CD4-positive, alpha-beta T cell (primary cell): ENCODE data around the gene DES. TPM values are rescaled to one million over a fixed set of nuclear protein-coding genes. Genes with fewer than 3 reads are reported as not detected.
A peak's percentile ranks its signal among the peaks of the same experiment; 100 is the strongest.

Source experiments
- ATAC-seq: fragments of 200-7000 bp; cut with Tn5 transposase; one replicate; pipeline ENCODE4 v1.10.0; 2022; ENCODE audit warnings: mild to moderate bottlenecking; ENCODE audit not compliant: poor library complexity
- CTCF ChIA-PET: fragments of 350-600 bp; sonication (Branson Sonifier 250); formaldehyde crosslinking; loops from one replicate; lab custom pipeline; 2021; ENCODE audit warnings: antibody characterized with exemption, inconsistent platforms; lab: Charles Lee
- POLR2A ChIA-PET: fragments of 350-600 bp; sonication (Branson Sonifier 250); formaldehyde crosslinking; loops from one replicate; lab custom pipeline; 2021; ENCODE audit warnings: antibody characterized with exemption, inconsistent platforms; lab: Charles Lee
- DNase-seq, 14 experiments: peaks; one replicate each; pipeline ENCODE4 v3.0.0-alpha.2; 2013 to 2020; ENCODE audit warnings: mixed read lengths in 2 of 14
- H3K27ac ChIP-seq, 2 donors: one replicate each; pipeline versions ENCODE4 v1.5.1 to v1.7.0; 2013; ENCODE audit warnings: low read length in 2 of 2, low read depth in 1 of 2, mild to moderate bottlenecking in 1 of 2
- H3K27me3 ChIP-seq, 2 experiments: 1 replicate in 1 of 2; 2 replicates in 1 of 2; pipeline versions ENCODE4 v1.6.1 to v1.7.0; 2013; ENCODE audit warnings: low read length in 2 of 2, control low read depth in 1 of 2, mild to moderate bottlenecking in 1 of 2, moderate library complexity in 1 of 2; ENCODE audit not compliant: insufficient read depth in 2 of 2, control insufficient read depth in 1 of 2
- H3K36me3 ChIP-seq: one replicate; pipeline ENCODE4 v1.6.1; 2013; ENCODE audit warnings: low read length, control low read depth; ENCODE audit not compliant: insufficient read depth
- H3K4me1 ChIP-seq: one replicate; pipeline ENCODE4 v1.6.1; 2013; ENCODE audit warnings: low read length, control low read depth; ENCODE audit not compliant: insufficient read depth
- H3K4me3 ChIP-seq: one replicate; pipeline ENCODE4 v1.5.1; 2013; ENCODE audit warnings: mild to moderate bottlenecking, low read length, moderate library complexity
- H3K9me3 ChIP-seq, 2 experiments: 1 replicate in 1 of 2; 2 replicates in 1 of 2; pipeline versions ENCODE4 v1.6.1 to v1.7.0; 2013; ENCODE audit warnings: low read length in 2 of 2, mild to moderate bottlenecking in 2 of 2, control low read depth in 1 of 2, moderate library complexity in 1 of 2; ENCODE audit not compliant: control insufficient read depth in 1 of 2, insufficient read depth in 1 of 2
- H3K27ac Mint-ChIP-seq: one replicate; pipeline ENCODE4 v1.8.0; 2020; ENCODE audit warnings: mixed read lengths
- H3K27me3 Mint-ChIP-seq: one replicate; pipeline ENCODE4 v1.8.0; 2021; ENCODE audit warnings: mixed read lengths
- H3K36me3 Mint-ChIP-seq: one replicate; pipeline ENCODE4 v1.8.0; 2021; ENCODE audit warnings: low read depth, mixed read lengths
- H3K4me1 Mint-ChIP-seq: one replicate; pipeline ENCODE4 v1.8.0; 2021; ENCODE audit warnings: low read depth, mixed read lengths
- H3K4me3 Mint-ChIP-seq: one replicate; pipeline ENCODE4 v1.8.0; 2020; ENCODE audit warnings: mild to moderate bottlenecking, mixed read lengths
- H3K9me3 Mint-ChIP-seq: one replicate; pipeline ENCODE4 v1.8.0; 2020; ENCODE audit warnings: mixed read lengths
- CTCF ChIP-seq: fragments of 200-600 bp; IDR thresholded peaks from one replicate; pipeline ENCODE4 v1.8.0; 2022; ENCODE audit warnings: antibody characterized with exemption, mild to moderate bottlenecking
- intact Hi-C, 2 experiments: fragments of 100-400 bp; cut with DNase I in 1 of 2; cut with micrococcal nuclease in 1 of 2; formaldehyde crosslinking; loops; one replicate each; pipeline versions ENCODE4 v1.15.1 to v1.9.0; 2023 to 2025; cut with DNase I, micrococcal nuclease
- total RNA-seq, 174 experiments: library from RNA in 2 of 174; stranded (reverse) in 2 of 174; gene quantifications; one replicate each; pipeline ENCODE4 v1.2.3 and lab custom pipeline; 2021 to 2026

Gene DES
- total RNA-seq, 2 experiments from 2014 or later = not detected

GRCh38 chr2:219400562-219400961 is 17.6 kb upstream of the DES start:
- H3K36me3 Mint-ChIP-seq = no peaks in the 10 kb centered on the region
- H3K36me3 ChIP-seq = no peaks in the 10 kb centered on the region
- no peak overlapping the region for H3K27ac Mint-ChIP-seq
- no peak for TF ChIP-seq CTCF
- H3K27me3 ChIP-seq = peaks cover 0 to 2% of the 10 kb centered on the region in 2 experiments
- H3K4me3 ChIP-seq = no peak overlapping the region
- ATAC-seq (no peak), DNase-seq (no peak)
- no peak overlapping the region for H3K27ac ChIP-seq
- H3K4me3 Mint-ChIP-seq = no peak overlapping the region
- ChIA-PET CTCF (no interaction called here), POLR2A (no interaction called here)
- peaks cover 3% of the 10 kb centered on the region for H3K27me3 Mint-ChIP-seq
- H3K4me1 Mint-ChIP-seq = peaks cover 16% of the 10 kb centered on the region
- intact Hi-C loops = loop anchor here (5.0 to 10.0 kb wide), 3 partner anchors 57 to 244 kb away; no protein-coding TSS in a partner anchor
- no peaks in the 10 kb centered on the region for H3K9me3 ChIP-seq
- peaks cover 12% of the 10 kb centered on the region for H3K4me1 ChIP-seq
- no peaks in the 10 kb centered on the region for H3K9me3 Mint-ChIP-seq

- no peak overlapping the region for H3K27ac Mint-ChIP-seq
- H3K4me3 ChIP-seq = no peak overlapping the region
- ChIA-PET POLR2A (no interaction called here), CTCF (interaction anchor here (1.4 to 2.0 kb wide), 3 partner anchors 109 to 128 kb away, joined by 3 to 35 read pairs (median 4); no protein-coding TSS in a partner anchor)
- H3K4me1 ChIP-seq = peaks cover 12% of the 10 kb centered on the region
- no peak for DNase-seq
- H3K36me3 ChIP-seq = no peaks in the 10 kb centered on the region
- intact Hi-C loops = loop anchor here (2.0 to 10.0 kb wide), 4 partner anchors 56 to 243 kb away; no protein-coding TSS in a partner anchor
- no peaks in the 10 kb centered on the region for H3K36me3 Mint-ChIP-seq
- no peaks in the 10 kb centered on the region for H3K9me3 ChIP-seq
- ATAC-seq = no peak
- no peaks in the 10 kb centered on the region for H3K9me3 Mint-ChIP-seq
- no peak overlapping the region for H3K27ac ChIP-seq
- H3K4me1 Mint-ChIP-seq = peaks cover 16% of the 10 kb centered on the region
- H3K4me3 Mint-ChIP-seq = no peak overlapping the region
- peaks cover 0 to 2% of the 10 kb centered on the region in 2 experiments for H3K27me3 ChIP-seq
- no peak for TF ChIP-seq CTCF
- peaks cover 8% of the 10 kb centered on the region for H3K27me3 Mint-ChIP-seq
Observed at GRCh38 chr2:219401606-219402005, 16.6 kb upstream of the DES start.

- no peaks in the 10 kb centered on the region for H3K9me3 Mint-ChIP-seq
- H3K4me3 ChIP-seq = no peak overlapping the region
- H3K36me3 ChIP-seq = no peaks in the 10 kb centered on the region
- H3K27ac Mint-ChIP-seq = no peak overlapping the region
- H3K36me3 Mint-ChIP-seq = no peaks in the 10 kb centered on the region
- ChIA-PET CTCF (interaction anchor here (0.5 to 2.0 kb wide), 12 partner anchors 10 to 139 kb away, joined by 3 to 35 read pairs (median 4); partner anchors contain the start of gene DNPEP), POLR2A (interaction anchor here (0.7 to 1.8 kb wide), 4 partner anchors 15 to 127 kb away, joined by 3 to 9 read pairs (median 4); partner anchors contain the start of gene DNPEP)
- peaks cover 14% of the 10 kb centered on the region for H3K27me3 Mint-ChIP-seq
- peaks cover 5% of the 10 kb centered on the region for H3K4me1 Mint-ChIP-seq
- H3K27me3 ChIP-seq = peaks cover 0 to 2% of the 10 kb centered on the region in 2 experiments
- intact Hi-C loops = loop anchor here (1.0 to 10.0 kb wide), 6 partner anchors 31 to 242 kb away; partner anchors contain the start of gene SPEG (in 1 of the 2)
- H3K9me3 ChIP-seq = no peaks in the 10 kb centered on the region
- H3K4me3 Mint-ChIP-seq = no peak overlapping the region
- H3K4me1 ChIP-seq = peaks cover under 1% of the 10 kb centered on the region
- TF ChIP-seq CTCF = peak; percentile 92
- no peak overlapping the region for H3K27ac ChIP-seq
- ATAC-seq (peak; percentile 99), DNase-seq (peak; percentile 35 to 81 (median 48))
Observed at GRCh38 chr2:219402665-219403515, 15.3 kb upstream of the DES start.
